Measurements from ENCODE around the gene PERM1. TPM values are rescaled to one million over a fixed set of nuclear protein-coding genes. Genes with fewer than 3 reads are reported as not detected.

The PERM1 gene
- total and polyA plus RNA-seq, 9 of the 15 experiments (the other 6 are each of a cell fraction or from before 2014, with no cell fraction given): not detected

GRCh38 chr1:998995-999724, 17.3 kb upstream of the PERM1 start (continued):
- TF ChIP-seq, protein P1, sequence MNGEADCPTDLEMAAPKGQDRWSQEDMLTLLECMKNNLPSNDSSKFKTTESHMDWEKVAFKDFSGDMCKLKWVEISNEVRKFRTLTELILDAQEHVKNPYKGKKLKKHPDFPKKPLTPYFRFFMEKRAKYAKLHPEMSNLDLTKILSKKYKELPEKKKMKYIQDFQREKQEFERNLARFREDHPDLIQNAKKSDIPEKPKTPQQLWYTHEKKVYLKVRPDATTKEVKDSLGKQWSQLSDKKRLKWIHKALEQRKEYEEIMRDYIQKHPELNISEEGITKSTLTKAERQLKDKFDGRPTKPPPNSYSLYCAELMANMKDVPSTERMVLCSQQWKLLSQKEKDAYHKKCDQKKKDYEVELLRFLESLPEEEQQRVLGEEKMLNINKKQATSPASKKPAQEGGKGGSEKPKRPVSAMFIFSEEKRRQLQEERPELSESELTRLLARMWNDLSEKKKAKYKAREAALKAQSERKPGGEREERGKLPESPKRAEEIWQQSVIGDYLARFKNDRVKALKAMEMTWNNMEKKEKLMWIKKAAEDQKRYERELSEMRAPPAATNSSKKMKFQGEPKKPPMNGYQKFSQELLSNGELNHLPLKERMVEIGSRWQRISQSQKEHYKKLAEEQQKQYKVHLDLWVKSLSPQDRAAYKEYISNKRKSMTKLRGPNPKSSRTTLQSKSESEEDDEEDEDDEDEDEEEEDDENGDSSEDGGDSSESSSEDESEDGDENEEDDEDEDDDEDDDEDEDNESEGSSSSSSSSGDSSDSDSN (IDR thresholded peaks at IDR 0.05; ENCODE audit: borderline replicate concordance in 1 of 2, low read depth in 2 of 2, low read length in 2 of 2): peak; percentile 37 to 69; a peak in 3 of 4 replicates
- TF ChIP-seq MYBL2 (IDR thresholded peaks at IDR 0.05; ENCODE audit: low read depth): no peak
- TF ChIP-seq MYBL2 (CRISPR knock-in tag; IDR thresholded peaks at IDR 0.05; ENCODE audit: borderline replicate concordance): no peak
- TF ChIP-seq NR2C2 (CRISPR knock-in tag; IDR thresholded peaks at IDR 0.05): no peak
- no peak for TF ChIP-seq NR2C2 (tag; IDR thresholded peaks at IDR 0.05)
- TF ChIP-seq CHD1 (IDR thresholded peaks at IDR 0.05; ENCODE audit: low read length): peak; percentile 18
- TF ChIP-seq, protein P2, sequence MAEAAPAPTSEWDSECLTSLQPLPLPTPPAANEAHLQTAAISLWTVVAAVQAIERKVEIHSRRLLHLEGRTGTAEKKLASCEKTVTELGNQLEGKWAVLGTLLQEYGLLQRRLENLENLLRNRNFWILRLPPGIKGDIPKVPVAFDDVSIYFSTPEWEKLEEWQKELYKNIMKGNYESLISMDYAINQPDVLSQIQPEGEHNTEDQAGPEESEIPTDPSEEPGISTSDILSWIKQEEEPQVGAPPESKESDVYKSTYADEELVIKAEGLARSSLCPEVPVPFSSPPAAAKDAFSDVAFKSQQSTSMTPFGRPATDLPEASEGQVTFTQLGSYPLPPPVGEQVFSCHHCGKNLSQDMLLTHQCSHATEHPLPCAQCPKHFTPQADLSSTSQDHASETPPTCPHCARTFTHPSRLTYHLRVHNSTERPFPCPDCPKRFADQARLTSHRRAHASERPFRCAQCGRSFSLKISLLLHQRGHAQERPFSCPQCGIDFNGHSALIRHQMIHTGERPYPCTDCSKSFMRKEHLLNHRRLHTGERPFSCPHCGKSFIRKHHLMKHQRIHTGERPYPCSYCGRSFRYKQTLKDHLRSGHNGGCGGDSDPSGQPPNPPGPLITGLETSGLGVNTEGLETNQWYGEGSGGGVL (CRISPR knock-in tag; IDR thresholded peaks at IDR 0.05): no peak
- TF ChIP-seq CXXC5 (CRISPR knock-in tag; IDR thresholded peaks at IDR 0.05): peak; percentile 57
- no peak for TF ChIP-seq RBM17 (IDR thresholded peaks at IDR 0.05; ENCODE audit: borderline replicate concordance, low read depth, low read length)
- TF ChIP-seq TCF3 (CRISPR knock-in tag; IDR thresholded peaks at IDR 0.05): no peak
- no peak for TF ChIP-seq ZNF316 (IDR thresholded peaks at IDR 0.05)
- peak; percentile 14; the same call in 1 of the 2 replicates for TF ChIP-seq POLR2G (IDR thresholded peaks at IDR 0.05; ENCODE audit: low read depth, low read length)
- TF ChIP-seq TCF15 (CRISPR knock-in tag; IDR thresholded peaks at IDR 0.05): no peak
- TF ChIP-seq, protein P3, sequence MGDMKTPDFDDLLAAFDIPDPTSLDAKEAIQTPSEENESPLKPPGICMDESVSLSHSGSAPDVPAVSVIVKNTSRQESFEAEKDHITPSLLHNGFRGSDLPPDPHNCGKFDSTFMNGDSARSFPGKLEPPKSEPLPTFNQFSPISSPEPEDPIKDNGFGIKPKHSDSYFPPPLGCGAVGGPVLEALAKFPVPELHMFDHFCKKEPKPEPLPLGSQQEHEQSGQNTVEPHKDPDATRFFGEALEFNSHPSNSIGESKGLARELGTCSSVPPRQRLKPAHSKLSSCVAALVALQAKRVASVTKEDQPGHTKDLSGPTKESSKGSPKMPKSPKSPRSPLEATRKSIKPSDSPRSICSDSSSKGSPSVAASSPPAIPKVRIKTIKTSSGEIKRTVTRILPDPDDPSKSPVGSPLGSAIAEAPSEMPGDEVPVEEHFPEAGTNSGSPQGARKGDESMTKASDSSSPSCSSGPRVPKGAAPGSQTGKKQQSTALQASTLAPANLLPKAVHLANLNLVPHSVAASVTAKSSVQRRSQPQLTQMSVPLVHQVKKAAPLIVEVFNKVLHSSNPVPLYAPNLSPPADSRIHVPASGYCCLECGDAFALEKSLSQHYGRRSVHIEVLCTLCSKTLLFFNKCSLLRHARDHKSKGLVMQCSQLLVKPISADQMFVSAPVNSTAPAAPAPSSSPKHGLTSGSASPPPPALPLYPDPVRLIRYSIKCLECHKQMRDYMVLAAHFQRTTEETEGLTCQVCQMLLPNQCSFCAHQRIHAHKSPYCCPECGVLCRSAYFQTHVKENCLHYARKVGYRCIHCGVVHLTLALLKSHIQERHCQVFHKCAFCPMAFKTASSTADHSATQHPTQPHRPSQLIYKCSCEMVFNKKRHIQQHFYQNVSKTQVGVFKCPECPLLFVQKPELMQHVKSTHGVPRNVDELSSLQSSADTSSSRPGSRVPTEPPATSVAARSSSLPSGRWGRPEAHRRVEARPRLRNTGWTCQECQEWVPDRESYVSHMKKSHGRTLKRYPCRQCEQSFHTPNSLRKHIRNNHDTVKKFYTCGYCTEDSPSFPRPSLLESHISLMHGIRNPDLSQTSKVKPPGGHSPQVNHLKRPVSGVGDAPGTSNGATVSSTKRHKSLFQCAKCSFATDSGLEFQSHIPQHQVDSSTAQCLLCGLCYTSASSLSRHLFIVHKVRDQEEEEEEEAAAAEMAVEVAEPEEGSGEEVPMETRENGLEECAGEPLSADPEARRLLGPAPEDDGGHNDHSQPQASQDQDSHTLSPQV (IDR thresholded peaks at IDR 0.05): no peak; the same call in none of the 2 replicates
- no peak for TF ChIP-seq GTF2F1 (IDR thresholded peaks at IDR 0.05; ENCODE audit: low read depth, low read length)
- TF ChIP-seq ZNF766 (CRISPR knock-in tag; conservative IDR thresholded peaks at IDR 0.05): no peak
- TF ChIP-seq, protein P4, sequence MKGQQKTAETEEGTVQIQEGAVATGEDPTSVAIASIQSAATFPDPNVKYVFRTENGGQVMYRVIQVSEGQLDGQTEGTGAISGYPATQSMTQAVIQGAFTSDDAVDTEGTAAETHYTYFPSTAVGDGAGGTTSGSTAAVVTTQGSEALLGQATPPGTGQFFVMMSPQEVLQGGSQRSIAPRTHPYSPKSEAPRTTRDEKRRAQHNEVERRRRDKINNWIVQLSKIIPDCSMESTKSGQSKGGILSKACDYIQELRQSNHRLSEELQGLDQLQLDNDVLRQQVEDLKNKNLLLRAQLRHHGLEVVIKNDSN (CRISPR knock-in tag; IDR thresholded peaks at IDR 0.05): no peak
- no peak for TF ChIP-seq ZNF586 (CRISPR knock-in tag; conservative IDR thresholded peaks at IDR 0.05)

Data from K562 (cell line).